ENCODE results near the gene CDC5L. TPM values are rescaled to one million over a fixed set of nuclear protein-coding genes. Genes with fewer than 3 reads are reported as not detected.

CDC5L gene
- total and polyA plus RNA-seq, 2 of the 13 experiments (the other 11 are each of a cell fraction or from before 2014, with no cell fraction given), result 11.0 to 34.2 TPM

DNA sequence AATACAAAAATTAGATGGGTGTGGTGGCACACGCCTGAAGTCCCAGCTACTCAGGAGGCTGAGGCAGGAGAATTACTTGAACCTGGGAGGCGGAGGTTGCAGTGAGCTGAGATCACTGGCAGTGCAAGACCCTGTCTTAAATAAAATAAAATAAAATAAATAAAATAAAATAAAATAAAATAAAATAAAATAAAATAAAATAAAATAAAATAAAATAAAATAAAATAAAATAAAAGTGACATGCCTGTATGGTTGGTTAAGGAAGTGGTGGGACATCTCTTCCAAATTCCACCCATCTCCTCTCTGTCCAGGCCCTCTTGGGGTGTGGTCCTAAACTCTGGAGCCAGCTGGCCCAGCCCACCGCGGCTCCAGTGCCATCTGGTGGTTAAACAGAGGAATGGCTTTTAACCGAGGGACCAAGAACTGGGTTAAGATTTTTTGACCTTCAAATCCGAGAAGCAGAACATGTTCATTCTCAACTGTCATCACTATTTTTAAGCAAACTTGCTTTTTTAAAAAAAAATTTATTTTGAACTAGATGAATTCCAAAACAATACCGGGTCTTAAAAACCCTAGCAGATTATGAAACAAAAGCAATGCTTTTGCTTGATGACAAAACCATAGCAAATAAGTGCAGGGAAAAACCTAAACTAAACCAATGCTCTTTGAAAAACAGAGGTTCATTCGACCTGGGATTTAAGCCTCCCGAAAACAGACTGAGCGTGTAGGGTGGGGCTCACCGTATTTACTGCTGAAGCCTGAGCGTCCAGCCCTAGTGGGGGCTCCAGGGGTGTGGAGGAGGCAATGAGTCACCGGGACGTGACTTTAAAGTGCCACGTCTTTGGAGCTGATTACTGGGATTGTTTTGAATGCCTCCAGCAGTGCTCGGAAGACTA, 68.8 kb downstream of the CDC5L start (continued):
- TF ChIP-seq, protein P1, sequence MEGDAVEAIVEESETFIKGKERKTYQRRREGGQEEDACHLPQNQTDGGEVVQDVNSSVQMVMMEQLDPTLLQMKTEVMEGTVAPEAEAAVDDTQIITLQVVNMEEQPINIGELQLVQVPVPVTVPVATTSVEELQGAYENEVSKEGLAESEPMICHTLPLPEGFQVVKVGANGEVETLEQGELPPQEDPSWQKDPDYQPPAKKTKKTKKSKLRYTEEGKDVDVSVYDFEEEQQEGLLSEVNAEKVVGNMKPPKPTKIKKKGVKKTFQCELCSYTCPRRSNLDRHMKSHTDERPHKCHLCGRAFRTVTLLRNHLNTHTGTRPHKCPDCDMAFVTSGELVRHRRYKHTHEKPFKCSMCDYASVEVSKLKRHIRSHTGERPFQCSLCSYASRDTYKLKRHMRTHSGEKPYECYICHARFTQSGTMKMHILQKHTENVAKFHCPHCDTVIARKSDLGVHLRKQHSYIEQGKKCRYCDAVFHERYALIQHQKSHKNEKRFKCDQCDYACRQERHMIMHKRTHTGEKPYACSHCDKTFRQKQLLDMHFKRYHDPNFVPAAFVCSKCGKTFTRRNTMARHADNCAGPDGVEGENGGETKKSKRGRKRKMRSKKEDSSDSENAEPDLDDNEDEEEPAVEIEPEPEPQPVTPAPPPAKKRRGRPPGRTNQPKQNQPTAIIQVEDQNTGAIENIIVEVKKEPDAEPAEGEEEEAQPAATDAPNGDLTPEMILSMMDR (CRISPR knock-in tag; IDR thresholded peaks at IDR 0.05), result peak; percentile 87
- 0 out of 2 replicates have a peak, but pooled peaks have one; percentile 25 for TF ChIP-seq SALL1 (CRISPR knock-in tag; IDR thresholded peaks at IDR 0.05)
- no peak for TF ChIP-seq RBM22 (optimal IDR thresholded peaks at IDR 0.05; ENCODE audit: low read length)
- TF ChIP-seq FOXP1 (IDR thresholded peaks at IDR 0.05), result no peak
- TF ChIP-seq FOXP1 (CRISPR knock-in tag; IDR thresholded peaks at IDR 0.05), result no peak
- no peak for TF ChIP-seq DPF2 (CRISPR knock-in tag; IDR thresholded peaks at IDR 0.05; ENCODE audit: borderline replicate concordance, low read depth)
- TF ChIP-seq SMC3 (IDR thresholded peaks at IDR 0.05; ENCODE audit: low read length), result peak; percentile 75
- peak; percentile 66 for TF ChIP-seq STAG1 (CRISPR knock-in tag; IDR thresholded peaks at IDR 0.05)
- TF ChIP-seq, protein P2, sequence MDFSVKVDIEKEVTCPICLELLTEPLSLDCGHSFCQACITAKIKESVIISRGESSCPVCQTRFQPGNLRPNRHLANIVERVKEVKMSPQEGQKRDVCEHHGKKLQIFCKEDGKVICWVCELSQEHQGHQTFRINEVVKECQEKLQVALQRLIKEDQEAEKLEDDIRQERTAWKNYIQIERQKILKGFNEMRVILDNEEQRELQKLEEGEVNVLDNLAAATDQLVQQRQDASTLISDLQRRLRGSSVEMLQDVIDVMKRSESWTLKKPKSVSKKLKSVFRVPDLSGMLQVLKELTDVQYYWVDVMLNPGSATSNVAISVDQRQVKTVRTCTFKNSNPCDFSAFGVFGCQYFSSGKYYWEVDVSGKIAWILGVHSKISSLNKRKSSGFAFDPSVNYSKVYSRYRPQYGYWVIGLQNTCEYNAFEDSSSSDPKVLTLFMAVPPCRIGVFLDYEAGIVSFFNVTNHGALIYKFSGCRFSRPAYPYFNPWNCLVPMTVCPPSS (IDR thresholded peaks at IDR 0.05), result no peak
- no peak for TF ChIP-seq SP1 (IDR thresholded peaks at IDR 0.05)
- TF ChIP-seq SP1 (CRISPR knock-in tag; IDR thresholded peaks at IDR 0.05), result no peak
- TF ChIP-seq, protein P3, sequence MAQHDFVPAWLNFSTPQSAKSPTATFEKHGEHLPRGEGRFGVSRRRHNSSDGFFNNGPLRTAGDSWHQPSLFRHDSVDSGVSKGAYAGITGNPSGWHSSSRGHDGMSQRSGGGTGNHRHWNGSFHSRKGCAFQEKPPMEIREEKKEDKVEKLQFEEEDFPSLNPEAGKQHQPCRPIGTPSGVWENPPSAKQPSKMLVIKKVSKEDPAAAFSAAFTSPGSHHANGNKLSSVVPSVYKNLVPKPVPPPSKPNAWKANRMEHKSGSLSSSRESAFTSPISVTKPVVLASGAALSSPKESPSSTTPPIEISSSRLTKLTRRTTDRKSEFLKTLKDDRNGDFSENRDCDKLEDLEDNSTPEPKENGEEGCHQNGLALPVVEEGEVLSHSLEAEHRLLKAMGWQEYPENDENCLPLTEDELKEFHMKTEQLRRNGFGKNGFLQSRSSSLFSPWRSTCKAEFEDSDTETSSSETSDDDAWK (CRISPR knock-in tag; IDR thresholded peaks at IDR 0.05), result no peak
- TF ChIP-seq TRIM24 (CRISPR knock-in tag; IDR thresholded peaks at IDR 0.05), result no peak
- peak; percentile 80; the same call in 1 of the 2 replicates for TF ChIP-seq KLF12 (CRISPR knock-in tag; IDR thresholded peaks at IDR 0.05; ENCODE audit: borderline replicate concordance)
- no peak for TF ChIP-seq ZSCAN20 (CRISPR knock-in tag; IDR thresholded peaks at IDR 0.05; ENCODE audit: borderline replicate concordance)
- TF ChIP-seq, protein P4, sequence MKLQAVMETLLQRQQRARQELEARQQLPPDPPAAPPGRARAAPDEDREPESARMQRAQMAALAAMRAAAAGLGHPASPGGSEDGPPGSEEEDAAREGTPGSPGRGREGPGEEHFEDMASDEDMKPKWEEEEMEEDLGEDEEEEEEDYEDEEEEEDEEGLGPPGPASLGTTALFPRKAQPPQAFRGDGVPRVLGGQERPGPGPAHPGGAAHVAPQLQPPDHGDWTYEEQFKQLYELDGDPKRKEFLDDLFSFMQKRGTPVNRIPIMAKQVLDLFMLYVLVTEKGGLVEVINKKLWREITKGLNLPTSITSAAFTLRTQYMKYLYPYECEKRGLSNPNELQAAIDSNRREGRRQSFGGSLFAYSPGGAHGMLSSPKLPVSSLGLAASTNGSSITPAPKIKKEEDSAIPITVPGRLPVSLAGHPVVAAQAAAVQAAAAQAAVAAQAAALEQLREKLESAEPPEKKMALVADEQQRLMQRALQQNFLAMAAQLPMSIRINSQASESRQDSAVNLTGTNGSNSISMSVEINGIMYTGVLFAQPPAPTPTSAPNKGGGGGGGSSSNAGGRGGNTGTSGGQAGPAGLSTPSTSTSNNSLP (IDR thresholded peaks at IDR 0.05; ENCODE audit: low read depth, low read length), result peak; percentile 27; the same call in 1 of the 2 replicates
- no peak for TF ChIP-seq MTF2 (CRISPR knock-in tag; IDR thresholded peaks at IDR 0.05; ENCODE audit: borderline replicate concordance)
- TF ChIP-seq ZNF879 (CRISPR knock-in tag; IDR thresholded peaks at IDR 0.05), result no peak
- peak; percentile 22 for TF ChIP-seq XRCC5 (optimal IDR thresholded peaks at IDR 0.05; ENCODE audit: low read length)
- TF ChIP-seq, protein P5, sequence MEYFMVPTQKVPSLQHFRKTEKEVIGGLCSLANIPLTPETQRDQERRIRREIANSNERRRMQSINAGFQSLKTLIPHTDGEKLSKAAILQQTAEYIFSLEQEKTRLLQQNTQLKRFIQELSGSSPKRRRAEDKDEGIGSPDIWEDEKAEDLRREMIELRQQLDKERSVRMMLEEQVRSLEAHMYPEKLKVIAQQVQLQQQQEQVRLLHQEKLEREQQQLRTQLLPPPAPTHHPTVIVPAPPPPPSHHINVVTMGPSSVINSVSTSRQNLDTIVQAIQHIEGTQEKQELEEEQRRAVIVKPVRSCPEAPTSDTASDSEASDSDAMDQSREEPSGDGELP (IDR thresholded peaks at IDR 0.05; ENCODE audit: borderline replicate concordance, low read depth), result peak; percentile 84
- TF ChIP-seq, protein P6, sequence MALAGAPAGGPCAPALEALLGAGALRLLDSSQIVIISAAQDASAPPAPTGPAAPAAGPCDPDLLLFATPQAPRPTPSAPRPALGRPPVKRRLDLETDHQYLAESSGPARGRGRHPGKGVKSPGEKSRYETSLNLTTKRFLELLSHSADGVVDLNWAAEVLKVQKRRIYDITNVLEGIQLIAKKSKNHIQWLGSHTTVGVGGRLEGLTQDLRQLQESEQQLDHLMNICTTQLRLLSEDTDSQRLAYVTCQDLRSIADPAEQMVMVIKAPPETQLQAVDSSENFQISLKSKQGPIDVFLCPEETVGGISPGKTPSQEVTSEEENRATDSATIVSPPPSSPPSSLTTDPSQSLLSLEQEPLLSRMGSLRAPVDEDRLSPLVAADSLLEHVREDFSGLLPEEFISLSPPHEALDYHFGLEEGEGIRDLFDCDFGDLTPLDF (CRISPR knock-in tag; IDR thresholded peaks at IDR 0.05), result no peak
- no peak for TF ChIP-seq ZNF264 (CRISPR knock-in tag; IDR thresholded peaks at IDR 0.05)
- TF ChIP-seq RAD21 (CRISPR knock-in tag; IDR thresholded peaks at IDR 0.05), result peak; percentile 65; the same call in 1 of the 2 replicates
